Upper lobe of left lung (tissue), 6 donors: ENCODE measurements around the gene EPHB2. TPM values are rescaled to one million over a fixed set of nuclear protein-coding genes. Genes with fewer than 3 reads are reported as not detected.

Source experiments
- ATAC-seq, 2 donors: fragments of 200-7000 bp; cut with Tn5 transposase; one replicate each; pipeline ENCODE4 v1.9.1; 2022; ENCODE audit warnings: mild to moderate bottlenecking in 2 of 2, moderate library complexity in 2 of 2; ENCODE audit not compliant: low FRiP score in 2 of 2
- DNase-seq, 2 donors: peaks; one replicate each; pipeline ENCODE4 v3.0.0-alpha.2; 2019 to 2020
- H3K27ac ChIP-seq, 4 donors: fragments of 200-600 bp; sonication (generic); one replicate each; pipeline ENCODE4 v1.5.1; 2016 to 2019
- H3K27me3 ChIP-seq, 4 donors: fragments of 200-600 bp; sonication (generic); one replicate each; pipeline ENCODE4 v1.5.1; 2017 to 2019
- H3K36me3 ChIP-seq, 4 donors: fragments of 200-600 bp; sonication (generic); one replicate each; pipeline ENCODE4 v1.5.1; 2016 to 2019
- H3K4me1 ChIP-seq, 4 donors: fragments of 200-600 bp; sonication (generic); one replicate each; pipeline ENCODE4 v1.5.1; 2018 to 2019
- H3K4me3 ChIP-seq, 4 donors: fragments of 200-600 bp; sonication (generic); one replicate each; pipeline ENCODE4 v1.5.1; 2017 to 2019; ENCODE audit warnings: mild to moderate bottlenecking in 2 of 4, moderate library complexity in 1 of 4
- H3K9me3 ChIP-seq, 4 donors: fragments of 200-600 bp; sonication (generic); one replicate each; pipeline ENCODE4 v1.5.1; 2018 to 2019
- CTCF ChIP-seq, 6 experiments: fragments of 450-650 bp in 4 of 6; fragments of 200-600 bp in 2 of 6; sonication (generic) in 2 of 6; IDR thresholded peaks; one replicate each; pipeline ENCODE4 v1.5.1; 2016 to 2019; ENCODE audit warnings: antibody characterized with exemption in 6 of 6
- EP300 ChIP-seq, 4 donors: sonication (generic); formaldehyde crosslinking; IDR thresholded peaks; one replicate each; pipeline ENCODE4 v1.5.1; 2017; ENCODE audit warnings: antibody characterized with exemption in 4 of 4, control low read depth in 2 of 4
- POLR2A ChIP-seq, 4 donors: fragments of 450-650 bp; IDR thresholded peaks; one replicate each; pipeline ENCODE4 v1.5.1; 2016 to 2017; ENCODE audit warnings: antibody characterized with exemption in 4 of 4, mild to moderate bottlenecking in 2 of 4
- POLR2AphosphoS5 ChIP-seq, 2 donors: sonication (generic); formaldehyde crosslinking; IDR thresholded peaks; one replicate each; pipeline ENCODE4 v1.5.1; 2017; ENCODE audit warnings: antibody characterized with exemption in 2 of 2
- WGBS, 2 donors: methylation state at CpG; one replicate each; pipeline ENCODE4 v1.1.5; 2017 to 2018; 5-methylcytosine and 5-hydroxymethylcytosine counted together
- total RNA-seq, 6 donors: library from RNA; depleted of rRNA in 4 of 6; stranded (reverse); fragments of >200 nt in 4 of 6; gene quantifications; one replicate each; pipeline versions ENCODE4 v1.1.0 to v1.2.1, GENCODE V29; 2016 to 2021
- donor health status: DM: no; HTN: no; CAD: no; lungs with moderate emphysema.
- donor health status: DM: no; HTN: yes; CAD: no; lungs with severe emphysema.

EPHB2 gene
- total RNA-seq, 6 donors from 2014 or later, result 1.0 to 8.8 (median 5.6) TPM

GRCh38 chr1:22711591-22712501 lies 1.2 kb downstream of the EPHB2 start:
- no peak overlapping the region for H3K27ac ChIP-seq
- H3K36me3 ChIP-seq, result no peaks in the 10 kb centered on the region
- H3K9me3 ChIP-seq, result no peaks in the 10 kb centered on the region
- TF ChIP-seq CTCF (IDR thresholded peaks at IDR 0.05), result no peak
- no peak for TF ChIP-seq POLR2A (IDR thresholded peaks at IDR 0.05)
- no peak for TF ChIP-seq POLR2AphosphoS5 (IDR thresholded peaks at IDR 0.05)
- TF ChIP-seq EP300 (IDR thresholded peaks at IDR 0.05), result no peak
- DNase-seq, result peak in 1 of 2 donors; percentile 86
- peaks cover 7 to 26% (median 19%) of the 10 kb centered on the region in 4 donors for H3K4me1 ChIP-seq
- peak in 1 of 2 donors; percentile 20 for ATAC-seq
- peaks cover 0 to 16% (median 5%) of the 10 kb centered on the region in 4 donors for H3K27me3 ChIP-seq
- H3K4me3 ChIP-seq, result peak overlapping the region; percentile 5 to 57 (median 50)
- 29 to 45% methylated on average over 17 to 36 of the region's 53 CpGs for whole genome bisulfite sequencing, 2 donors

- ATAC-seq, result no peak
- TF ChIP-seq CTCF (IDR thresholded peaks at IDR 0.05) (no peak), POLR2A (IDR thresholded peaks at IDR 0.05) (no peak), POLR2AphosphoS5 (IDR thresholded peaks at IDR 0.05) (no peak), EP300 (IDR thresholded peaks at IDR 0.05) (no peak)
- WGBS, 2 donors, result 64 to 72% methylated on average over 16 to 18 of the region's 19 CpGs
Observed at GRCh38 chr1:22712502-22713271, 2.0 kb downstream of the EPHB2 start.

GRCh38 chr1:22714455-22714854 lies 3.8 kb downstream of the EPHB2 start:
- Histone ChIP-seq H3K4me1 (peaks cover 7 to 32% (median 21%) of the 10 kb centered on the region in 4 donors), H3K36me3 (no peaks in the 10 kb centered on the region), H3K9me3 (no peaks in the 10 kb centered on the region), H3K27me3 (peaks cover 0 to 16% (median 5%) of the 10 kb centered on the region in 4 donors), H3K27ac (no peak overlapping the region), H3K4me3 (no peak overlapping the region)
- ATAC-seq (no peak), DNase-seq (no peak)
- 87 to 98% methylated on average over 3 of the region's 3 CpGs for WGBS, 2 donors
- TF ChIP-seq POLR2A (IDR thresholded peaks at IDR 0.05), result no peak
- no peak for TF ChIP-seq CTCF (IDR thresholded peaks at IDR 0.05)
- no peak for TF ChIP-seq POLR2AphosphoS5 (IDR thresholded peaks at IDR 0.05)
- TF ChIP-seq EP300 (IDR thresholded peaks at IDR 0.05), result no peak

More at GRCh38 chr1:22712502-22713271, 2.0 kb downstream of the EPHB2 start:
- peaks cover 0 to 16% (median 5%) of the 10 kb centered on the region in 4 donors for H3K27me3 ChIP-seq
- H3K36me3 ChIP-seq, result no peaks in the 10 kb centered on the region
- H3K9me3 ChIP-seq, result no peaks in the 10 kb centered on the region
- H3K4me3 ChIP-seq, result no peak overlapping the region
- H3K4me1 ChIP-seq, result peaks cover 7 to 32% (median 21%) of the 10 kb centered on the region in 4 donors
- DNase-seq, result peak in 1 of 2 donors; percentile 56
- H3K27ac ChIP-seq, result no peak overlapping the region

- Histone ChIP-seq H3K36me3 (no peaks in the 10 kb centered on the region), H3K27ac (no peak overlapping the region), H3K4me3 (no peak overlapping the region), H3K9me3 (no peaks in the 10 kb centered on the region), H3K4me1 (peaks cover 0 to 13% (median 5%) of the 10 kb centered on the region in 4 donors), H3K27me3 (peaks cover 0 to 5% (median 0%) of the 10 kb centered on the region in 4 donors)
- no peak for TF ChIP-seq POLR2AphosphoS5 (IDR thresholded peaks at IDR 0.05)
- no peak for TF ChIP-seq EP300 (IDR thresholded peaks at IDR 0.05)
- TF ChIP-seq POLR2A (IDR thresholded peaks at IDR 0.05), result no peak
- TF ChIP-seq CTCF (IDR thresholded peaks at IDR 0.05), result no peak
- ATAC-seq (peak; percentile 20 to 44), DNase-seq (peak in 1 of 2 donors; percentile 40)
- WGBS, 2 donors, result 35 to 63% methylated on average over 5 to 11 of the region's 11 CpGs
Observed at GRCh38 chr1:22717037-22717760, 6.6 kb downstream of the EPHB2 start.
